ENCODE data around the gene AFF1. TPM values are rescaled to one million over a fixed set of nuclear protein-coding genes. Genes with fewer than 3 reads are reported as not detected.

AFF1 gene
- total RNA-seq, 4 donors from 2014 or later = 26.7 to 200 (median 92.5) TPM

- peak overlapping the region; percentile 30 to 85 for H3K27ac ChIP-seq
- no peak overlapping the region for H3K4me3 ChIP-seq
- no peaks in the 10 kb centered on the region for H3K27me3 ChIP-seq
- intact Hi-C loops (cut with DNase I; ENCODE audit: low total_unique reads) = loop anchor here (10.0 kb wide), 1 partner anchor 177 kb away; no protein-coding TSS in a partner anchor
- H3K4me1 ChIP-seq = peaks cover 0 to 9% of the 10 kb centered on the region in 2 donors
- DNase-seq = peak; percentile 74 to 91
- TF ChIP-seq POLR2A (IDR thresholded peaks at IDR 0.05) = no peak
- no peaks in the 10 kb centered on the region for H3K9me3 ChIP-seq
- H3K36me3 ChIP-seq = no peaks in the 10 kb centered on the region
Observed at GRCh38 chr4:86927843-86928395, 6.9 kb upstream of the AFF1 start.

- peaks cover 0 to 9% of the 10 kb centered on the region in 2 donors for H3K4me1 ChIP-seq
- no peaks in the 10 kb centered on the region for H3K36me3 ChIP-seq
- TF ChIP-seq CTCF (IDR thresholded peaks at IDR 0.05) (no peak), POLR2A (IDR thresholded peaks at IDR 0.05) (no peak)
- peak overlapping the region; percentile 30 to 85 for H3K27ac ChIP-seq
- H3K4me3 ChIP-seq = no peak overlapping the region
- H3K27me3 ChIP-seq = no peaks in the 10 kb centered on the region
- no peak for DNase-seq
- H3K9me3 ChIP-seq = no peaks in the 10 kb centered on the region
- intact Hi-C loops (cut with DNase I; ENCODE audit: low total_unique reads) = loop anchor here (10.0 kb wide), 1 partner anchor 176 kb away; no protein-coding TSS in a partner anchor
Observed at GRCh38 chr4:86928400-86929255, 6.2 kb upstream of the AFF1 start.

- no peak for TF ChIP-seq POLR2A (IDR thresholded peaks at IDR 0.05)
- TF ChIP-seq CTCF (IDR thresholded peaks at IDR 0.05) = no peak
- Histone ChIP-seq H3K9me3 (no peaks in the 10 kb centered on the region), H3K36me3 (no peaks in the 10 kb centered on the region), H3K4me1 (peaks cover 0 to 2% of the 10 kb centered on the region in 2 donors), H3K27ac (peak overlapping the region; percentile 96 to 99), H3K27me3 (no peaks in the 10 kb centered on the region), H3K4me3 (peak overlapping the region; percentile 88 to 98)
- intact Hi-C loops (cut with DNase I; ENCODE audit: low total_unique reads) = no loop called here
- no peak for DNase-seq
Observed at GRCh38 chr4:86934147-86934770, 552 bp upstream of the AFF1 start.

- Histone ChIP-seq H3K27me3 (no peaks in the 10 kb centered on the region), H3K36me3 (no peaks in the 10 kb centered on the region), H3K4me1 (peaks cover 0 to 8% of the 10 kb centered on the region in 2 donors), H3K4me3 (peak overlapping the region; percentile 88 to 98), H3K9me3 (no peaks in the 10 kb centered on the region), H3K27ac (peak overlapping the region; percentile 96 to 99)
- TF ChIP-seq CTCF (IDR thresholded peaks at IDR 0.05) = no peak
- no peak for TF ChIP-seq POLR2A (IDR thresholded peaks at IDR 0.05)
- intact Hi-C loops (cut with DNase I; ENCODE audit: low total_unique reads) = no loop called here
- peak in 1 of 2 donors; percentile 55 for DNase-seq
Observed at GRCh38 chr4:86935566-86935852, 698 bp downstream of the AFF1 start.

- DNase-seq = peak; percentile 76 to 87
- H3K27ac ChIP-seq = peak overlapping the region; percentile 96 to 99
- no peaks in the 10 kb centered on the region for H3K36me3 ChIP-seq
- TF ChIP-seq POLR2A (IDR thresholded peaks at IDR 0.05) (peak; percentile 50 to 54), CTCF (IDR thresholded peaks at IDR 0.05) (no peak)
- H3K27me3 ChIP-seq = no peaks in the 10 kb centered on the region
- intact Hi-C loops (cut with DNase I; ENCODE audit: low total_unique reads) = no loop called here
- peaks cover 0 to 8% of the 10 kb centered on the region in 2 donors for H3K4me1 ChIP-seq
- no peaks in the 10 kb centered on the region for H3K9me3 ChIP-seq
- peak overlapping the region; percentile 88 to 98 for H3K4me3 ChIP-seq
Observed at GRCh38 chr4:86935853-86936733, 1.3 kb downstream of the AFF1 start.

All from uterus (tissue), 4 donors.